Measurements from ENCODE around the gene IFRD1.

The IFRD1 gene

DNA sequence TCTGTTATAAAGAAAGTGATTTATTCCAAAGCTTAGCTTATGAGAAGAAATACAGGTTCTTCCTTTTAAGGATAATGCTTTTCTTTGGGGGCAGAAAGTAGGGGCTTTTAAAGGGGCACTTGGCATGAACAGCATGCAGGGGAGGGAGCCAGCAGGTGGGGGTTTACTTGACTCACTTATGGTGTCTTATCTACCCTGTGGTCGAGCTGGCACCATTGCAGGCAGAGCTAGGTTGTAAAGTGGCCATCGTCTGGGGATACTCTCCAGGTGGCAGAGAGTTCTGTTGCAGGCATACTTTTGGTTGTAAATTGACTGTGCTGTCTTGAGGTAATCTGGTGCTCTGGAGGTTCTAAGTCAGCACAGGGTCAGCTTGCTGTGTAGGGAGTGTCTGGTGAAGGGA lies 26.3 kb upstream of the IFRD1 start:
- H3K4me3 ChIP-seq (replicated peaks; ENCODE audit: low read depth, low read length): no peak overlapping the region
- no peak for DNase-seq (ENCODE audit: low read depth)
- TF ChIP-seq, protein P1, sequence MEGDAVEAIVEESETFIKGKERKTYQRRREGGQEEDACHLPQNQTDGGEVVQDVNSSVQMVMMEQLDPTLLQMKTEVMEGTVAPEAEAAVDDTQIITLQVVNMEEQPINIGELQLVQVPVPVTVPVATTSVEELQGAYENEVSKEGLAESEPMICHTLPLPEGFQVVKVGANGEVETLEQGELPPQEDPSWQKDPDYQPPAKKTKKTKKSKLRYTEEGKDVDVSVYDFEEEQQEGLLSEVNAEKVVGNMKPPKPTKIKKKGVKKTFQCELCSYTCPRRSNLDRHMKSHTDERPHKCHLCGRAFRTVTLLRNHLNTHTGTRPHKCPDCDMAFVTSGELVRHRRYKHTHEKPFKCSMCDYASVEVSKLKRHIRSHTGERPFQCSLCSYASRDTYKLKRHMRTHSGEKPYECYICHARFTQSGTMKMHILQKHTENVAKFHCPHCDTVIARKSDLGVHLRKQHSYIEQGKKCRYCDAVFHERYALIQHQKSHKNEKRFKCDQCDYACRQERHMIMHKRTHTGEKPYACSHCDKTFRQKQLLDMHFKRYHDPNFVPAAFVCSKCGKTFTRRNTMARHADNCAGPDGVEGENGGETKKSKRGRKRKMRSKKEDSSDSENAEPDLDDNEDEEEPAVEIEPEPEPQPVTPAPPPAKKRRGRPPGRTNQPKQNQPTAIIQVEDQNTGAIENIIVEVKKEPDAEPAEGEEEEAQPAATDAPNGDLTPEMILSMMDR (IDR thresholded peaks at IDR 0.05; ENCODE audit: low read length, missing control alignments): no peak

DNA sequence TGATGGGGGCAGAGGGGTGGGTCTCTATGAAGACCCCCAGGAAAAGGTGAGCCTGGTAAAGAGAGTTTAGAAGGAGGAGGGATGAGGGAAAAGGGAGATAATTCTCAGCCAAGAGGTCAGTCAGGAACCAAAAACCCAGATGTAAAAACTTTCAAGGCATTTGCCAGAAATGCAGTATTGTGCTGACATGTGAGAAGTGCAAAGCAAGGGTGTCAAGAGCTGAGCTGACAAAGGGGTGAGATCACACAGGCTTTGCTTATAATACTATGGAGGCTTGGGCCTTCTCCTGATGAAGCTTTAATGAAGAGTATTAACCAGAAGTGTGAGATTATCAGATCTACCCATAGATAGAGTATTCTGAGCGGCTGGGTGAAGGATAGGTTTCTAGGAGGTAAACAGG lies 22.3 kb upstream of the IFRD1 start:
- H3K4me3 ChIP-seq (replicated peaks; ENCODE audit: low read depth, low read length): no peak overlapping the region
- TF ChIP-seq, protein P1 (IDR thresholded peaks at IDR 0.05; ENCODE audit: low read length, missing control alignments): no peak
- DNase-seq (ENCODE audit: low read depth): no peak

DNA sequence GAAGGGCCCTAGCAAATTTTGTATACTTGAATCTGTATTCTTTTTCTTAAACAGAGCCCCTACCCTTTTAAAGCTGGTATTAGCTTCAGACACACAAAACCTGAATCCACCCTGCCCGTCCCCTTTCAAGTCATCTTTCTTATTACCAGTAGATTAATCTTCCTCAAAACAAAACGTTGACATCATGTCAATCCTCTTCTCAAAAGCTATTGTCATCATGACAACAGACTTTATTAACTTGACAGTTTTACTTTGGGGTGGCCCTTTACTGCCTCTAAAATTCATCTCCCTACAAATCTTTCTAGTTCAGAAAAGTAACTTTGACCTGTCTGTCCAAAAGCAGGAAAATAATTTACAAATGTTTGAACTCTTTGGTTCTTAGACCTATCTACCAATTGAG lies 21.5 kb upstream of the IFRD1 start:
- no peak overlapping the region for H3K4me3 ChIP-seq (replicated peaks; ENCODE audit: low read depth, low read length)
- no peak for DNase-seq (ENCODE audit: low read depth)
- TF ChIP-seq, protein P1 (IDR thresholded peaks at IDR 0.05; ENCODE audit: low read length, missing control alignments): no peak

DNA sequence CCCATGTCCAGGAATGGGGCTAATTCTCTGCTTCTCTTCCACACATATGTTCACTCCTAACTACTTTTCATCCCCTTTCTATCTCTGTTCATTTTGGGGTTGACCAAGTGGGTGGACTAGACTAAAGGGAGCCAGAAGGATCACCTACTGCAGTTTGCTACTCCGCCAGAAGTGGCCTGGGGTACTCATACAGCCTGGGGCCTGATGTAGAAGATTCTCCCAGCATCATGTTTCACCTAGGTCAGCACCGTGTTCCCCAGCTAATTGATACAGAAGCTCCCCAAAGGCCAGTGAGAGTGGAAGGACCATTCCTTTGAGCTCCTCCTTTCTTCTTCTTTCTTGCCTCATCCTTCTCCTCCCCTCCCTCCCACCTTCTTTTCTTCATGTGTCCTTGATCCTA lies 19.6 kb upstream of the IFRD1 start:
- DNase-seq (ENCODE audit: low read depth): no peak
- TF ChIP-seq, protein P1 (IDR thresholded peaks at IDR 0.05; ENCODE audit: low read length, missing control alignments): no peak
- H3K4me3 ChIP-seq (replicated peaks; ENCODE audit: low read depth, low read length): no peak overlapping the region

DNA sequence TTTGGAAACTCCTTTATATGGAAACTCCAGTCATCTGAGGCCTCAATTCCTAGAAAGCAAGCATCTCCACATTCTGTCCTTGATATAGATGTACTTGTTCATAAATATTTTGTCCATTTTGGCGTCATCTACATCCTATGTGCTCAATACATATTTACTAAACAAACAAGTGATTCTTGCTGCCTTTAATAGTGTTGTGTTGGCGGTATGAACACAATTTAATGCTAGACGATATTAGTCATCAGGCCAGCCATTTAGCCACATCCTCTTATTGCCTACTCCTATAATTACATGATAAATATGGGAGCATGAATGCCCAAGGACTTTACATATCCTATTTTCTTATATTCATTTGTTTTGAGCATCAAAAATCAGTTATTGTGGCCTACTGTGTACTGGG lies 18.5 kb upstream of the IFRD1 start:
- no peak overlapping the region for H3K4me3 ChIP-seq (replicated peaks; ENCODE audit: low read depth, low read length)
- no peak for DNase-seq (ENCODE audit: low read depth)
- TF ChIP-seq, protein P1 (IDR thresholded peaks at IDR 0.05; ENCODE audit: low read length, missing control alignments): no peak

DNA sequence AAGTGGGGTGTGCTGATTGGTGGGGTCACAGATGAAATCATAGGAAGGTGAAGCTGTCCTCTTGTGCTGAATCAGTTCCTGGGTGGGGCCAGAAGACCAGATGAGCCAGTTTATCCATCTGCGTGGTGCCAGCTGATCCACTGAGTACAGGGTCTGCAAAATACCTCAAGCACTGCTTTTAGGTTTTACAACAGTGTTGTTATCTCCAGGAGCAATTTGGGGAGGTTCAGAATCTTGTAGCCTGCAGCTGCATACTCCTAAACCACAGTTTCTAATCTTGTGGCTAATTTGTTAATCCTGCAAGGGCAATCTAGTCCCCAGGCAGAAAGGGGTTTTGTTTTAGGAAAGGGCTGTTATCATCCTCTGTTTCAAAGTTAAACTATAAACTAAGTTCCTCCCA lies 17.0 kb upstream of the IFRD1 start:
- H3K4me3 ChIP-seq (replicated peaks; ENCODE audit: low read depth, low read length): no peak overlapping the region
- DNase-seq (ENCODE audit: low read depth): no peak
- TF ChIP-seq, protein P1 (IDR thresholded peaks at IDR 0.05; ENCODE audit: low read length, missing control alignments): no peak

DNA sequence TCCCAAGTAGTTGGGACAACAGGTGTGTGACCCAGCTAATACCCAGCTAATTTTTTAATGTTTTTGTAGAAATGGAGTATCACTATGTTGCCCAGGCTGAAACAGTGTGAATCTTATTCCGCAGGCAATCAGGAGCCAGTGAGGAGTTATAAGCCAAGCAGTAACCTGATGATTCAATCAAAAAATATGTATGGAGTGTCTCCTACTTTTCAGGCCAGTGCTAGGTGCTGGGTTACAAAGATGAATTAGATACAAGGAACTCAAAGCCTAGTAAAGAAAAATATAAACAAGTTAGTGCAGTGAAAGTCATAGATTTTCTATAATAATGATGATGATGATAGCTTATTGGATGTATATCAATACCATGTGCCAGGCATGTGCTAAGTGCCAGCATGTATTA lies 13.2 kb upstream of the IFRD1 start:
- no peak overlapping the region for H3K4me3 ChIP-seq (replicated peaks; ENCODE audit: low read depth, low read length)
- DNase-seq (ENCODE audit: low read depth): no peak
- TF ChIP-seq, protein P1 (IDR thresholded peaks at IDR 0.05; ENCODE audit: low read length, missing control alignments): no peak

All from fibroblast of pulmonary artery (primary cell).